HG03103 (cell line): ENCODE results near the gene OR9Q2.
"Not testable (repeated sequence)": the region's sequence is repeated elsewhere in the genome, so short reads cannot be mapped to it uniquely, and the experiment has no call there.

ENCODE experiments used
- ATAC-seq: cut with Tn5 transposase; IDR thresholded peaks from one replicate; pipeline ENCODE4 v1.9.1; 2021; ENCODE audit warnings: low read depth; ENCODE audit not compliant: unreplicated experiment

The OR9Q2 gene

GRCh38 chr11:58188770-58189169 lies at the start of gene OR9Q2:
TSS of gene OR9Q2 (plus strand) at chr11:58189070. CDS start at chr11:58190491, 1,421 bp downstream.
- ATAC-seq = no peak

- no peak for ATAC-seq
Measured at GRCh38 chr11:58142761-58143160, 46.1 kb upstream of the OR9Q2 start.

- ATAC-seq = no peak
Measured at GRCh38 chr11:58152781-58153180, 36.1 kb upstream of the OR9Q2 start.

- ATAC-seq = no peak
Measured at GRCh38 chr11:58164389-58164788, 24.5 kb upstream of the OR9Q2 start.

- ATAC-seq = no peak
Measured at GRCh38 chr11:58164990-58165389, 23.9 kb upstream of the OR9Q2 start.

GRCh38 chr11:58165504-58166106 lies 23.3 kb upstream of the OR9Q2 start:
- ATAC-seq = no peak

GRCh38 chr11:58177409-58178054 lies 11.3 kb upstream of the OR9Q2 start:
- no peak for ATAC-seq

GRCh38 chr11:58178444-58178843 lies 10.4 kb upstream of the OR9Q2 start:
- no peak for ATAC-seq

- no peak for ATAC-seq
Measured at GRCh38 chr11:58179648-58180047, 9.2 kb upstream of the OR9Q2 start.

- ATAC-seq = no peak
Measured at GRCh38 chr11:58186938-58187337, 1.9 kb upstream of the OR9Q2 start.

- no peak for ATAC-seq
Measured at GRCh38 chr11:58192229-58192628, 3.4 kb downstream of the OR9Q2 start.

- no peak for ATAC-seq
Measured at GRCh38 chr11:58193391-58193790, 4.5 kb downstream of the OR9Q2 start.

- ATAC-seq = no peak
Measured at GRCh38 chr11:58195939-58196338, 7.1 kb downstream of the OR9Q2 start.

- ATAC-seq = no peak
Measured at GRCh38 chr11:58199271-58199670, 10.4 kb downstream of the OR9Q2 start.

GRCh38 chr11:58204042-58204441 lies 15.2 kb downstream of the OR9Q2 start, which contains the start of gene OR1S2:
TSS of gene OR1S2 (minus strand) at chr11:58204142. CDS start at chr11:58204142, 0 bp downstream.
- no peak for ATAC-seq

GRCh38 chr11:58212420-58212819 lies 23.6 kb downstream of the OR9Q2 start, which contains the start of gene OR1S1:
TSS of gene OR1S1 (plus strand) at chr11:58212720.
- not testable (repeated sequence) for ATAC-seq

- no peak for ATAC-seq
Measured at GRCh38 chr11:58216476-58216875, 27.6 kb downstream of the OR9Q2 start.

GRCh38 chr11:58222721-58223120 lies 33.9 kb downstream of the OR9Q2 start:
- no peak for ATAC-seq

GRCh38 chr11:58227956-58228615 lies 39.2 kb downstream of the OR9Q2 start:
- no peak for ATAC-seq
